GM21723 (cell line): Measurements from ENCODE around the gene CREB5.

Experiments used
- ATAC-seq: cut with Tn5 transposase; IDR thresholded peaks from one replicate; pipeline ENCODE4 v1.9.1; 2021; ENCODE audit warnings: mild to moderate bottlenecking, moderate library complexity; ENCODE audit not compliant: unreplicated experiment

Gene CREB5

DNA sequence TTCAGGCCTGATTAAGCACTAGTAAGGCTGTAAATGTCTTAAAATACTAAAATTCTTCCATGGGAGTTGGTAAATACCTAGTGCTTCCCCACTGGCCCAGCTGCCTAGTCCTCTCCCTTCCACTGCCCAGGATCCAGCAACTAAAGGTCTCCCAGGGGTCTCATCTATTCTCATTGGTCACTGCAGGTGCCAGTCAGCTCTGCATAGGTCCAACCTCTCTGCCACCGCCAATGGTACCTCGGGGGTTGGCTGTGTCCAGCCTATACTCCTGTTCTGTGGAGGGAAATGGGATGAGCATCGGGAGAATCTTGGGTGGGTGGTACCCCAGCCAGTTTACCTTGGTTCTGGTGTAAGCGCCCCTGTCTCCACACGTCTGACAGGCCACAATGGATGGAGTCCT lies 6.1 kb upstream of the CREB5 start:
- ATAC-seq: no peak

DNA sequence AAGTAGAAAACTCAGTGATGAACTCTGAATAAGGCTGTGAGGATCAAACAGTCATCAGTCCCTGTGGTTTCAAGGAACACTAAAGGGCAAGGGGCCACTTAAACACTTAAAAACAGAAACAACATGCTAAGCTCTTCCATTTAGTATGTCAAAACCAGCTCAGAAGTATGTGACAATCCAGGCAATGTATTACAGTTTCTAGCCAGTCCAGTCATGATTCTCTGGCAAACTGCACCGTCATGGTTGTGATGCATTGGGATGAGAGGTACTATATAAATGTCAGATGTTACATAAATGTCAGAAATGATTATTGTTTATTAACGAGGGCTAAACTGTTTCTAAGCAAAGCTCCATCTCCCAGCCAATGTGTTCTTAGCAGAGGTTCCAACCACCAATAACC lies 4.7 kb upstream of the CREB5 start:
- ATAC-seq: no peak

DNA sequence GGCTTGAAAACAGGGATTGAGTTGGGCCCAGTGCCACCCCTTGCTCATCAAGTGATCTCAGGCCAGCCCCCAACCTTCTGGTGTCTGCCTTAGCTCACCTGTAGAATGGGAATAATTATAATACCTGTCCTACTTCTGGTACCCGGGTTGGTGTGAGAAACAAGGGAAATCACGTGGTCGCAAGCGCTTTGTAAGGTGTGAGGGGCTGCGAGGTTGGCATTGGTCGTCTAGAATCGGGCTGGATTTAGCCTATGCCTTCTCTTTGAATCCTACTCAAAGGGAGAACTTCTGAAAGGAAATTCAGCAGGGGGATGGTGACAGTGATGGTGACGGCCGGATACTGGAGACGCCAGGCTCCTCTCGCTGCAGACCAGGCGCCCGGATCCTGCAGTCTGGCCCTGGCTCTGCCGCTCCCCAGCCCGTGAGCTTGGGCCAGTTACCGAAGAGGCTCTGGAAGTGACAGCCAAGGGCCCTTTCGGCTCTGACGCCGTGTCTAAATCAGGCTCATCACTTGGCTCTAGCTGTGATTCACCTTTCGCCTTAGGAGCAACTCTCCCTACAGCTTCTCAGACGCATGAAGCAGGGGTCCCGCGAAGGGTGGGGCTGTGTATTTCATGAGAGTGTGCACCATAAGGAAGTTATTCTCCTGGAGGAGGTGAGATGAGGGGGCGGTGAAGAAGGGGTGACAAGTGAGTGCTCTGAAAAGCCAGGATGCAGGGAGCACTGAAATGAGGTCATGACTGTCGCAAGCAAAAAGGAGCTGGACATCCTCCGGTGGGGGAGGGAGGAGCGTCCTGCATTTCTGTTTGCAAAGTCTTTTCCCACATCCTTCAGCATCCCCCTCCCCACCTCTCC lies 4.0 kb upstream of the CREB5 start:
- no peak for ATAC-seq

- no peak for ATAC-seq
Observed at GRCh38 chr7:28408960-28409715, 3.2 kb upstream of the CREB5 start.

- ATAC-seq: no peak
Observed at GRCh38 chr7:28409716-28410627, 2.3 kb upstream of the CREB5 start.

DNA sequence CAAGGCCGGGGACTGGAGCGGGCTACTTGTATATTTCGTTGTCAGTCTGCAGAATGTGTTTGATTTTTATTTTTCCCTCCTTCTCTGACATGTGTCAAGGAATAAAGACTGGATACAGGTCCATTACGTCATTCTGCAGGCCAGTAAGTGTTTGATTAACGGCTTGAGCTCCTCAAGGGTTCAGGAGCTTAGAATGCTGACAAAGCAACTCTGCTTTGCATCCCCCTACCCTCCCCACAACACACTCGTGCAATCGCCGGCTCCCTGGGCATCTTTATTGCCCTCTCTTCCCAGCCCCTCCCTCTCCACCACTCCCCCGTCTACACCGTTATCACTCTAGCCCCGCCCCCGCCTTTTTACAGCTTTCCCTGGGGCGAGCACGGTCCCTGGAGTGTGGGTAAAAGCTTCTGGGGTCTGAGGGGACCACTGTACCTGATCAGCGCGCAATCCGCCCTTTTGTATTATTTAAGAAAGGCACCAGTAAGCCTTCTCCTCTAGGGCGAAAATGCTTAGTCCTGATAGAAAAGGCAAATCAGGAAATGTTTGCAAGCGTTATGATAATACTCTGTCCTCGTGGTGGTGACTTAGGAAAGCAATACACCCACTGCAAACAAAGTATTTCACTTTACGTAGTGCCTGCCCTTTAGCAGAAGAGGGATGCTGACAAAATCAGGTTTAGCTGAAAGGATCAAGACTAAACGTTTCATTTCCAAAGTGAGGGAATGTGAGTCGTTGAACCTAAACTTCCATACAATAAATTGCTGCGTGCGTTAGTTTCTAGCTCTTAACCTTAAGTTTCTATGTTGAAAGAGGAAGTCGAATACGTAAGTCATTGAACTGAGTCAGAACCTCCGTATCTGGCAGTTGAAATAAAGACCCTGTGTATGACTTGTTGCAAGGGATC lies 1.4 kb upstream of the CREB5 start:
- no peak for ATAC-seq

DNA sequence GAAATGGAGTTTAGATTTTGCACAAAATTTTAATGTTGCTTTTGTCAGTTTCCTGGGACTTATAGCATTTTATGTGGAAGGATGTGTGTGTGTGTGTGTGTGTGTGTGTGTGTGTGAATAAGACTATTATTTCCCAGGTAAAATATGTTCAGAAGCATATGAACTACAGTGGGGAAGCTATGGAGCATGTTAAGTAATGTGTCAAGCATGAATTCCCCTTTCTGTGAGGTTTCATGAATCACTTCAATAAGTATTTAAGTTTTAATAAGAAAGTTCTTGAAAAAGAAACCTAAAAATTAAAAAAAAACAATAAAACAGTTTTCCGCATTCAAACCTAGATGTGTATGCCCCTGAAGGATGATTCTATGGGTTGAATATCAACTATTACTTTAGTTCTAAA lies 693 bp downstream of the CREB5 start:
- no peak for ATAC-seq

- ATAC-seq: no peak
Observed at GRCh38 chr7:28414453-28414852, 2.1 kb downstream of the CREB5 start.

DNA sequence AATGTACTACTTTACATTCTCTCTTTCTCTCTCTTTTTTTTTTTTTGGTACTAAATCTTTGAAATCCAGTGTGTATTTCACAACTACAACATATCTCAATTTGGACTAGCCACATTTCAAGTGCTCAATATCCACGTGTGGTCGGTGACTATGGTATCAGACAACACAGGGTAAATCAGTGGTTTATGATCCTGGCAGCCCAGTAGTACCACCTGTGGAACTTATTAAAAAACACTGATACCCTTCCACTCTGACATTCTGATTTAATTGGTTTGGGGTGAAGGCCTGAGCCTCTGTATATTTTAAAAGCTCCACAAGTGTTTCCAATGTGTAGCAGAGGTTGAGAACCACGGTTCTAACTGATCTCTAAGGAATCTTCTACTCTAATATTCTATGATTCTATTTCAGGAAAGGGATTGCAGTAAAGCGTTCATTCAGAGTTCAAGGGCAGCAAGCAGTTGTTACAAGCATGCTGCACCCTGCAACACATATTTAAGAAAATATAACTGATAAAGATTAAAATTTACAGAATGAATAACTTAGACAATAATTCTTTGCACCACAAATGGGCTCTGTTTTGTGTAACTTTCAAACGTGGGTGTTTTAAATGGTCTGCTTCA lies 5.1 kb downstream of the CREB5 start:
- ATAC-seq: no peak

- ATAC-seq: no peak
Observed at GRCh38 chr7:28418311-28418710, 6.0 kb downstream of the CREB5 start.

DNA sequence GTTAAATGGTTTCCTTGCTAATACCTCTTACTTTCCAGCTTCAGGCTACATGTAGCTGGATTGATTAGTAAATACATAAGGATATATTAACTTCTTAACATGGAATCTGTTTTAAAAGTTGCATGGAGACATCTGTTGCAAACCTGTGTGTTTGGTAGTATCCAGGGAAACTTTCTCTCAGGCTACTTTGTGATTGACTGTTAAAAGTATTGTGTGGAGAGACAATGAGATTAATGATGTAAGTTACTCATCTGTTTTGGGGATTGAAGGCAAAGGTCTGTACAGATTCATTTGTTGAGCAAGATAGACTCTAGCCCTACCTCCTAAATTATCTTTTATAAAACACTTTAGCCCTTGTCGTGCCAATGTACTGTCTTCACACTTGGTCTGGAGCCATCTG lies 6.6 kb downstream of the CREB5 start:
- no peak for ATAC-seq

DNA sequence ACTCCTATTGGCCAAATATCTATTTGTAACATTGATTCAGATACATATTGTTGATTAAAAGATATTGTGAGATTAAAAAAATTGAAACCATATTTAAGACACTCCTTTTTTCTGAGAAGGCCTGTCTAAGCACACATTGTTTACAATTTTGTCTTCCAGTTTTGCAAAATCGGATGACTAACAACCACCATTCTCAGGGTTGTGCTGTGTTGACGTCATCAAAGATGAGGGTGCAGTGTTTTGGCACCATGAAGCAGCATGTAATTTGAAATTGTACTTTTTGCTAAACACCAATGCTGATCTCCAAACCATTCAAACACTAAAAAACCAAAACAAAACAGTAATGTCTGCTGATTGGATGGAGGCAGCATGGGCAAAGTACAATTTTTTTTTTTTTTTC lies 7.4 kb downstream of the CREB5 start:
- ATAC-seq: no peak

DNA sequence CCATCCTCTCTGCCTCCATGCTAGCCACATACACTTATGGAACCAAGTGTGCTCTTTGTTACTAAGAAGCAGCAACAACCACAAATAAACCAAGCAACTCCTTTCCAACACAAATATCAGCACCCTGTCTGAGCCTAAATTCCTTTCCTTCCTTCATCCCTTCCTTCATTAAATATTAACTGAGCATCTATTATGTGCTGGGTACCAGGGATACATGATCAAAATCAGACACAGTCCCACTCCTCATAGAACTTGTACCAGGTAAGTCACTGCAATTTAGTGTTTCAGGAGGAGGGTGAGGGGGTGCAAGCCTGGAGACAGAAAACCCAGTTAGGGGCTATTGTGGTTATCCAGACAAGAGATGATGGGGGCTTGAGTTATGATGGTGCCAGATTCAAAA lies 10.8 kb downstream of the CREB5 start:
- ATAC-seq: no peak

GRCh38 chr7:28423918-28424514 lies 11.7 kb downstream of the CREB5 start:
- ATAC-seq: no peak

DNA sequence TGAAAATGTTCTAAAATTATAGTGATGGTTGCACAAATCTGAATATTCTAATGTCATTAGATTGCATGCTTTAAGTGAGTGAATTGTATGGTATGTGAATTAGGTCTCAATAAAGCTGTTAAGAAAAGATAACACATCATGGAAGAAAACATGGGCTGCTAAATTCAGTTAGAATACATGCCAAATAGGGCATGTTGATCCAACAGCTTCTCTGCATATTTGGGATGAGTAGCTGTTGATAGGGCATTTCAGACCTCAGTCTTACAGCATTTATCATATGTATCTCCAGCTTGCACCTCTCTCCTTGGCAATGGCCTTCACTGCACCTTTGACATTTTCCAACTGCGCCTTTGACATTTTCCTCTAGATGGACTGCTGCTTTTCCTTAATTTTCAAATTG lies 13.2 kb downstream of the CREB5 start:
- ATAC-seq: no peak

DNA sequence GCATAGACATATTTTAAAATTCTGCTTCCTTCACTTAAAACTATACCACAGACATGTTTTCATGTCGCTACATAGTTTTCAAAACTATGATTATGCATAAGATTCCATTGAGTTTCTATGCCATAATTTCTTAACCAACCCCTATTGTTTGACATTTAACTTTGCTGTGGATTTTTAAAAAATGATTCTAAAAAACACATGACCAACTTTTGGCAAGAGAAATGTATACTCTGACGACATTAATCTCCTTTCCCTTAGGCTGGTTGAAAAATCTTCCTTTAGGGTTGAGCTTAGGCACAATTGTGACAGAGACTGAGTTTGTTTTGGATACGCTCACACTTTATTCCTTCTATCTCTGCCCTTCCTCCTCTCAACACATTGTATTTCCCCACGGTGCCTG lies 14.9 kb downstream of the CREB5 start:
- no peak for ATAC-seq

- no peak for ATAC-seq
Observed at GRCh38 chr7:28430616-28431015, 18.3 kb downstream of the CREB5 start.

- ATAC-seq: no peak
Observed at GRCh38 chr7:28432105-28432504, 19.8 kb downstream of the CREB5 start.

DNA sequence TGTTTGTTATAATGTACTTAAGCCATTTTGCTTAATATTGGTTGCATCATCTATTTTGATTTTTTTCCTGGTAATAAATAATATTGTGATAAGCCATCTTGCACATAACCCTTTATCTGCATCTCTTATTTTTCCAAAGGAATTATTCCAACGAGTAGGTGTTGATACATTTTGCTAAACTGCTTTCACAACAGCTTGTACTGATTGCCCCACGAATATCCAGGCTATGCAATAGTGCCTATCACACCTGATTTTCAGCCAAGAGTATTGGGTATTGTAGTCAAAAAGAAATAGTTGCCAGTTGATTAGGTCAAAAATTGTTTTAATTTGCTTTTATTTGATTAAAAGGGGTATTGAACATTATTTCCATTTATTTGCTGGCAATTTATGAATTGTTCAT lies 20.7 kb downstream of the CREB5 start:
- ATAC-seq: no peak
